ENCODE results near the gene NPAS3.

NPAS3 gene

GRCh38 chr14:33564774-33565630 lies 626.3 kb downstream of the NPAS3 start:
- Histone ChIP-seq H3K4me2 (ENCODE audit: low read length) (peak overlapping the region; percentile 70), H3K27ac (ENCODE audit: low read length) (peak overlapping the region; percentile 90), H2AFZ (ENCODE audit: low read depth, low read length) (peak overlapping the region; percentile 36; the same call in 1 of the 2 replicates), H3K79me2 (ENCODE audit: low read length) (no peaks in the 10 kb centered on the region), H3K4me1 (ENCODE audit: low read length) (peaks cover 53% of the 10 kb centered on the region), H4K20me1 (ENCODE audit: insufficient read depth, low read length) (no peaks in the 10 kb centered on the region), H3K9me3 (ENCODE audit: insufficient read depth, low read length) (no peaks in the 10 kb centered on the region), H3K27me3 (ENCODE audit: low read depth, low read length) (no peaks in the 10 kb centered on the region), H3K4me3 (ENCODE audit: low read length) (peak overlapping the region; percentile 69), H3K36me3 (replicated peaks; ENCODE audit: low read depth, low read length) (no peaks in the 10 kb centered on the region), H3K9ac (ENCODE audit: low read length) (peak overlapping the region; percentile 62)
- TF ChIP-seq CTCF (IDR thresholded peaks at IDR 0.05; ENCODE audit: low read depth, low read length) (no peak), EZH2phosphoT487 (IDR thresholded peaks at IDR 0.05; ENCODE audit: low read depth) (no peak)

- Histone ChIP-seq H3K4me1 (ENCODE audit: low read length) (peaks cover 53% of the 10 kb centered on the region), H3K27ac (ENCODE audit: low read length) (no peak overlapping the region; the same call in 1 of the 2 replicates)
- TF ChIP-seq CTCF (IDR thresholded peaks at IDR 0.05; ENCODE audit: low read depth, low read length) (no peak), EZH2phosphoT487 (IDR thresholded peaks at IDR 0.05; ENCODE audit: low read depth) (no peak)
Measured at GRCh38 chr14:33566082-33566481, 627.4 kb downstream of the NPAS3 start.

DNA sequence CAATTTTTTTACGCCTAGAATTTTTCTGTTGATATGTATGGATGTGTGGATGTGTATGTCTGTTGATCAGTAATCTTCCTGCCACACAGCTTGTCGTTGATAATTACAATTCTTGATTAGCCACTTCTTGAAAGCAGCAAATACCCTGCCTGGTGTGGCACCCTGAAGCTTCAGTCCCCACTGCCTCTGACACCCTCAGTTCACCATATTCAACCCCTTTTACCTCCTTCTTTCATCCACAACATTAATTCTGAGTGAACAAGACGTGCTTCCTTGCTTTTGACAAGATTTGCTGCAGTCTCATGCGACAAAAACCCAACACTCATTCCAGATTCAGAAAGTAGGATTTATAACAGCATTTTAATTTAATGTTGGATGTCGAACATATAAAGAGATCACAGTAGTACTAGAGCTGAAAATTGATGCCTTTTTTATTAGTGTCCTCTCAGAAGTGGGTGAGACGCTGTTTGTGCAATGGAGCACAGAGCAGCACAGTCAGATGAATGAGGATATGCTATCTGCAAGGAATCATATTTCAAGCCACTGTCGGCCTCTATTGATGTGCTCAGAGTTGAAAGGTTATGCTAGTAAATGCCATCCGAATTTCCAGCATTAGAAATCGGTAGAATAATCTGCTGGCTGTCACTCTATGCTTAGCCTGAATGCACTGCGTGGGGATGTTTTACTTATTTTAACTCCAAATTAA lies 628.5 kb downstream of the NPAS3 start:
- Histone ChIP-seq H3K9ac (ENCODE audit: low read length) (no peak overlapping the region), H3K9me3 (ENCODE audit: insufficient read depth, low read length) (no peaks in the 10 kb centered on the region), H2AFZ (ENCODE audit: low read depth, low read length) (peak overlapping the region; percentile 3; the same call in 1 of the 2 replicates), H3K36me3 (replicated peaks; ENCODE audit: low read depth, low read length) (no peaks in the 10 kb centered on the region), H4K20me1 (ENCODE audit: insufficient read depth, low read length) (no peaks in the 10 kb centered on the region), H3K4me3 (ENCODE audit: low read length) (no peak overlapping the region), H3K27ac (ENCODE audit: low read length) (no peak overlapping the region), H3K27me3 (ENCODE audit: low read depth, low read length) (no peaks in the 10 kb centered on the region), H3K79me2 (ENCODE audit: low read length) (no peaks in the 10 kb centered on the region), H3K4me1 (ENCODE audit: low read length) (peaks cover 53% of the 10 kb centered on the region), H3K4me2 (ENCODE audit: low read length) (no peak overlapping the region)
- no peak for TF ChIP-seq EZH2phosphoT487 (IDR thresholded peaks at IDR 0.05; ENCODE audit: low read depth)
- TF ChIP-seq CTCF (IDR thresholded peaks at IDR 0.05; ENCODE audit: low read depth, low read length), result no peak

More at GRCh38 chr14:33566082-33566481, 627.4 kb downstream of the NPAS3 start:
- Histone ChIP-seq H3K36me3 (replicated peaks; ENCODE audit: low read depth, low read length) (no peaks in the 10 kb centered on the region), H3K79me2 (ENCODE audit: low read length) (no peaks in the 10 kb centered on the region), H3K4me3 (ENCODE audit: low read length) (no peak overlapping the region), H3K4me2 (ENCODE audit: low read length) (peak overlapping the region; percentile 70), H2AFZ (ENCODE audit: low read depth, low read length) (no peak overlapping the region), H3K27me3 (ENCODE audit: low read depth, low read length) (no peaks in the 10 kb centered on the region), H4K20me1 (ENCODE audit: insufficient read depth, low read length) (no peaks in the 10 kb centered on the region), H3K9ac (ENCODE audit: low read length) (no peak overlapping the region), H3K9me3 (ENCODE audit: insufficient read depth, low read length) (no peaks in the 10 kb centered on the region)

- no peaks in the 10 kb centered on the region for H4K20me1 ChIP-seq (ENCODE audit: insufficient read depth, low read length)
- no peak overlapping the region for H3K9ac ChIP-seq (ENCODE audit: low read length)
- H3K4me1 ChIP-seq (ENCODE audit: low read length), result peaks cover 52% of the 10 kb centered on the region
- H3K27me3 ChIP-seq (ENCODE audit: low read depth, low read length), result no peaks in the 10 kb centered on the region
- no peak overlapping the region for H3K4me2 ChIP-seq (ENCODE audit: low read length)
- TF ChIP-seq CTCF (IDR thresholded peaks at IDR 0.05; ENCODE audit: low read depth, low read length), result no peak
- TF ChIP-seq EZH2phosphoT487 (IDR thresholded peaks at IDR 0.05; ENCODE audit: low read depth), result no peak
- peak overlapping the region; percentile 3; the same call in 1 of the 2 replicates for H2AFZ ChIP-seq (ENCODE audit: low read depth, low read length)
- no peak overlapping the region for H3K4me3 ChIP-seq (ENCODE audit: low read length)
- no peak overlapping the region for H3K27ac ChIP-seq (ENCODE audit: low read length)
- no peaks in the 10 kb centered on the region for H3K79me2 ChIP-seq (ENCODE audit: low read length)
- H3K9me3 ChIP-seq (ENCODE audit: insufficient read depth, low read length), result no peaks in the 10 kb centered on the region
- H3K36me3 ChIP-seq (replicated peaks; ENCODE audit: low read depth, low read length), result no peaks in the 10 kb centered on the region
Measured at GRCh38 chr14:33567731-33568130, 629.1 kb downstream of the NPAS3 start.

Data from OCI-LY3 (cell line).